ENCODE measurements around the gene ALLC.

DNA sequence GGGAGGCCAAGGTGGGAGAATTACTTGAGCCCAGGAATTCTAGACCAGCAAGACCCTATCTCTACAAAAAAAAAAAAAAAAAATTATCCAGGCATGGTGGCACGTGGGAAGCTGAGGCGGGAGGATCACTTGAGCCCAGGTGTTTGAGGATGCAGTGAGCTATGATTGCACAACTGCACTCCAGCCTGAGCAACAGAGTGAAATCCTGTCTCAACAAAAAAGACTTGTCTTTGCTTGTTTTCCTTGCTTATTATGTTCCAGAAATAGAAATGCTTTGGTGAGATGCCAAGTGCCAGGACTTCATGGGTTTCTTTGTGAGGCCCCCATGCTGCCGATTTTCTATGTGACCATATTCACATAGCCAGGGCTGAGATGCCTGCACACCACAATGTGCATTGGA lies 54.4 kb downstream of the ALLC start:
- no peak for TF ChIP-seq EZH2 (IDR thresholded peaks at IDR 0.05; ENCODE audit: low read length, missing control alignments)
- TF ChIP-seq CTCF (conservative IDR thresholded peaks at IDR 0.05 in 1 of 2, IDR thresholded peaks at IDR 0.05 in 1 of 2; ENCODE audit: low read depth in 1 of 2, low read length in 2 of 2): no peak
